C4-2B (cell line): ENCODE results near the gene H2AZ2.

ENCODE experiments used
- ZFX ChIP-seq: fragments of 450-650 bp; IDR thresholded peaks from 2 replicates; pipeline ENCODE4 v1.6.1; 2017
- TF ChIP-seq, protein P1 (sequence below): fragments of 450-650 bp; conservative IDR thresholded peaks from 2 replicates; pipeline ENCODE4 v1.5.1; 2017; ENCODE audit warnings: mild to moderate bottlenecking

DNA sequence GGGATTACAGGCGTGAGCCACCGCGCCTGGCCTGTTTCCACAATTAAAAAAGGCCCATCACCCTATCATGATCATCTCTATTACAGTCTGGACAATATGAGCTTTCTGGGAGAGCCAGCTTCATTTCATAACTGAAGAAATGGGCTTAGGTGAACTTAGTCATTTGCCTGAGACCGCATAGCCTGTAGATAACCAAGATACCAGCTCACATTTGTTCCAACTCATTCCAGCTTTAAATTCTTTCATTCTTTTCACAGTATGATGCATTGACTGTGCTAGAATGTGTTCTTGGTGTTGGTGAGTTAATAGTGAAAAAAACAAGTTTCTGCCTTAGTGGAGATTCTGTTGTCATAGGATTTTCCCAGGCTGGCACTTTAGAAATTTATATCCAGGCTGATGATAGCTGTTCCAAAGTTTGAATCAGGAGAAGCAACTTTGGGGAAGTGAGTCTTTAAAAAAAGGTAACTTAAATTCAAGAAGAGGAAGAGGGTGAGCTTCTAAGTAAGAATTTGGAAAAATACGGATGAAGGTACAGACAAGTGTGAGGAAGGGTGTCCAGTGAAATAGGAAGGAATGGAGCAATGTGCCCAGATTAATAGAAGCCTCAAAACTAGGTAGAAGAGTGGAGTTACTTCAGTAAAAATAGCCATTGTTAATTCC, 2.1 kb upstream of the H2AZ2 start:
- TF ChIP-seq, protein P1, sequence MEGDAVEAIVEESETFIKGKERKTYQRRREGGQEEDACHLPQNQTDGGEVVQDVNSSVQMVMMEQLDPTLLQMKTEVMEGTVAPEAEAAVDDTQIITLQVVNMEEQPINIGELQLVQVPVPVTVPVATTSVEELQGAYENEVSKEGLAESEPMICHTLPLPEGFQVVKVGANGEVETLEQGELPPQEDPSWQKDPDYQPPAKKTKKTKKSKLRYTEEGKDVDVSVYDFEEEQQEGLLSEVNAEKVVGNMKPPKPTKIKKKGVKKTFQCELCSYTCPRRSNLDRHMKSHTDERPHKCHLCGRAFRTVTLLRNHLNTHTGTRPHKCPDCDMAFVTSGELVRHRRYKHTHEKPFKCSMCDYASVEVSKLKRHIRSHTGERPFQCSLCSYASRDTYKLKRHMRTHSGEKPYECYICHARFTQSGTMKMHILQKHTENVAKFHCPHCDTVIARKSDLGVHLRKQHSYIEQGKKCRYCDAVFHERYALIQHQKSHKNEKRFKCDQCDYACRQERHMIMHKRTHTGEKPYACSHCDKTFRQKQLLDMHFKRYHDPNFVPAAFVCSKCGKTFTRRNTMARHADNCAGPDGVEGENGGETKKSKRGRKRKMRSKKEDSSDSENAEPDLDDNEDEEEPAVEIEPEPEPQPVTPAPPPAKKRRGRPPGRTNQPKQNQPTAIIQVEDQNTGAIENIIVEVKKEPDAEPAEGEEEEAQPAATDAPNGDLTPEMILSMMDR: no peak
- TF ChIP-seq ZFX: no peak
